ENCODE data around the gene SGIP1. TPM values are rescaled to one million over a fixed set of nuclear protein-coding genes. Genes with fewer than 3 reads are reported as not detected.
"Not testable (repeated sequence)": the region's sequence is repeated elsewhere in the genome, so short reads cannot be mapped to it uniquely, and the experiment has no call there.

Gene SGIP1
- total RNA-seq, 2 experiments from 2014 or later, result not detected

- ChIA-PET POLR2A (no interaction called here), CTCF (no interaction called here)
- Mint-ChIP-seq H3K27me3 (peaks cover 6% of the 10 kb centered on the region), H3K9me3 (no peaks in the 10 kb centered on the region), H3K4me3 (no peak overlapping the region), H3K4me1 (ENCODE audit: low read depth) (peaks cover 12% of the 10 kb centered on the region), H3K27ac (no peak overlapping the region), H3K36me3 (ENCODE audit: low read depth) (no peaks in the 10 kb centered on the region)
- intact Hi-C loops (cut with micrococcal nuclease), result no loop called here
- no peak for DNase-seq
- TF ChIP-seq CTCF (IDR thresholded peaks at IDR 0.05), result no peak
- no peak for ATAC-seq
Measured at GRCh38 chr1:66731170-66731865, 197.4 kb downstream of the SGIP1 start.

- H3K4me3 Mint-ChIP-seq, result no peak overlapping the region
- ChIA-PET POLR2A (no interaction called here), CTCF (interaction anchor here (0.9 to 1.6 kb wide), 3 partner anchors 9 to 490 kb away, joined by 3 to 7 read pairs (median 3); no protein-coding TSS in a partner anchor)
- H3K4me1 Mint-ChIP-seq (ENCODE audit: low read depth), result peaks cover 12% of the 10 kb centered on the region
- no peaks in the 10 kb centered on the region for H3K9me3 Mint-ChIP-seq
- no peaks in the 10 kb centered on the region for H3K36me3 Mint-ChIP-seq (ENCODE audit: low read depth)
- no peak for DNase-seq
- no peak overlapping the region for H3K27ac Mint-ChIP-seq
- intact Hi-C loops (cut with micrococcal nuclease), result no loop called here
- ATAC-seq, result peak; percentile 62
- peaks cover 3% of the 10 kb centered on the region for H3K27me3 Mint-ChIP-seq
- no peak for TF ChIP-seq CTCF (IDR thresholded peaks at IDR 0.05)
Measured at GRCh38 chr1:66732407-66733166, 198.6 kb downstream of the SGIP1 start.

- Mint-ChIP-seq H3K4me1 (ENCODE audit: low read depth) (peaks cover 12% of the 10 kb centered on the region), H3K9me3 (no peaks in the 10 kb centered on the region), H3K4me3 (no peak overlapping the region), H3K27me3 (no peaks in the 10 kb centered on the region), H3K36me3 (ENCODE audit: low read depth) (no peaks in the 10 kb centered on the region), H3K27ac (no peak overlapping the region)
- no peak for TF ChIP-seq CTCF (IDR thresholded peaks at IDR 0.05)
- ATAC-seq (no peak), DNase-seq (no peak)
- intact Hi-C loops (cut with micrococcal nuclease), result no loop called here
- ChIA-PET CTCF (interaction anchor here (1.0 to 1.6 kb wide), 3 partner anchors 10 to 491 kb away, joined by 3 to 7 read pairs (median 3); no protein-coding TSS in a partner anchor), POLR2A (interaction anchor here (0.6 kb wide), 1 partner anchor 1036 kb away, joined by 3 read pairs; no protein-coding TSS in a partner anchor)
Measured at GRCh38 chr1:66733348-66734017, 199.5 kb downstream of the SGIP1 start.

- H3K36me3 Mint-ChIP-seq (ENCODE audit: low read depth); H3K4me3 Mint-ChIP-seq; POLR2A ChIA-PET; H3K4me1 Mint-ChIP-seq (ENCODE audit: low read depth); DNase-seq; H3K9me3 Mint-ChIP-seq; intact Hi-C loops (cut with micrococcal nuclease); ATAC-seq; H3K27me3 Mint-ChIP-seq; H3K27ac Mint-ChIP-seq: not testable (repeated sequence)
- CTCF ChIA-PET, result interaction anchor here (1.2 kb wide), 1 partner anchor 29 kb away, joined by 3 read pairs; no protein-coding TSS in a partner anchor
Measured at GRCh38 chr1:66734531-66734930, 200.6 kb downstream of the SGIP1 start.

- H3K9me3 Mint-ChIP-seq, result no peaks in the 10 kb centered on the region
- TF ChIP-seq CTCF (IDR thresholded peaks at IDR 0.05), result no peak
- POLR2A ChIA-PET, result interaction anchor here (0.9 kb wide), 1 partner anchor 49 kb away, joined by 3 read pairs; no protein-coding TSS in a partner anchor
- H3K36me3 Mint-ChIP-seq (ENCODE audit: low read depth), result no peaks in the 10 kb centered on the region
- no peak overlapping the region for H3K27ac Mint-ChIP-seq
- no peak for ATAC-seq
- H3K4me1 Mint-ChIP-seq (ENCODE audit: low read depth), result peaks cover 7% of the 10 kb centered on the region
- CTCF ChIA-PET, result interaction anchor here (0.7 to 4.1 kb wide), 4 partner anchors 11 to 486 kb away, joined by 3 to 31 read pairs (median 3); no protein-coding TSS in a partner anchor
- H3K4me3 Mint-ChIP-seq, result no peak overlapping the region
- no peaks in the 10 kb centered on the region for H3K27me3 Mint-ChIP-seq
- intact Hi-C loops (cut with micrococcal nuclease), result no loop called here
- DNase-seq, result no peak
Measured at GRCh38 chr1:66737836-66738235, 203.9 kb downstream of the SGIP1 start.
